Stimulated activated CD4-positive, alpha-beta T cell treated with anti-CD3 and anti-CD28 coated beads, TNF-alpha, amount 100 ng/mL, for 1 hour (primary cell): ENCODE data around the gene GOLGA8M.
A peak's percentile ranks its signal among the peaks of the same experiment; 100 is the strongest.
"Not testable (repeated sequence)": the region's sequence is repeated elsewhere in the genome, so short reads cannot be mapped to it uniquely, and the experiment has no call there.

ENCODE experiments used
- DNase-seq, 3 donors: peaks; one replicate each; pipeline ENCODE4 v3.0.0-alpha.2; 2020; ENCODE audit warnings: low read depth in 3 of 3, low spot score in 1 of 3

GOLGA8M gene

GRCh38 chr15:28712270-28712669, at the start of gene GOLGA8M:
Gene GOLGA8M, minus strand, starts transcription at chr15:28712421. Its CDS starts 98 bp downstream, at chr15:28712323.
- not testable (repeated sequence) for DNase-seq

GRCh38 chr15:28742890-28743289, 30.7 kb upstream of the GOLGA8M start:
- DNase-seq = not testable (repeated sequence)

DNA sequence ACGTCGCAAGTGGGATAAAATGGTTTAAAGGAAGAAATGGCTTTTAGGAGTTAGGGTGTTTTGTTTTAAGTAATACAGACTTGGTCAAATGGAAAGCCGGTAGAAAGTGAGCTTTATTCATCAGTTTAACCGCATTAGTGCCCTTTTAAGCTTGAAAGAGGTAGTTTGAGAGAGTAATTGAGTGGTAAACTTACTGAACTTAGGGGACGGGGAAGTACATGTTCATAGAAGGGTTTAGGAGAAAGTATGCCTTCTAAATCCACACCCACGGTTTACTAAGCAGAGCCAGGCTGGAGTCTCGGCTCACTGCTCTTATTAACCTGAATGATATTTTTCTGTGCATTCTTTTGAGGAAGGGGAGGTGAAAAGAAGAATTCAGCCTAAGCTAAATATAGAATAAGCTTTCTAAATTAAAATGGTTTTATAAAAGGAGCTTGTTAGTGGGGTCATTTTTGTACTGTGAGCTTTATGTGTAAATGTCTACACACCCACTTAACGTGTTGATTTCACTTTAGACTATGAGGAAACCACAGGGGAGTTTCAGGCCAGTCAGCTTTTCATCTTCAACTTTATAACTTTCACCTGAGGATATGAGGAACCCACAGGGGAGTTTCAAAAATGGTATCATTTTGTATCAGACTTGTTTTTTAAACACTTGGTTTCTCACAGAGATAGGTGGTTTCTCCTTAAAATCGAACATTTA, 26.5 kb upstream of the GOLGA8M start:
- not testable (repeated sequence) for DNase-seq

DNA sequence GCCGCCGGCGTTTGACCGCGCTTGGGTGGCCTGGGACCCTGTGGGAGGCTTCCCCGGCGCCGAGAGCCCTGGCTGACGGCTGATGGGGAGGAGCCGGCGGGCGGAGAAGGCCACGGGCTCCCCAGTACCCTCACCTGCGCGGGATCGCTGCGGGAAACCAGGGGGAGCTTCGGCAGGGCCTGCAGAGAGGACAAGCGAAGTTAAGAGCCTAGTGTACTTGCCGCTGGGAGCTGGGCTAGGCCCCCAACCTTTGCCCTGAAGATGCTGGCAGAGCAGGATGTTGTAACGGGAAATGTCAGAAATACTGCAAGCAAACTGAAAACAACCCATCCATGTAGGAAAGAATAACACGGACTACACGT, 26.0 kb upstream of the GOLGA8M start:
- not testable (repeated sequence) for DNase-seq

DNA sequence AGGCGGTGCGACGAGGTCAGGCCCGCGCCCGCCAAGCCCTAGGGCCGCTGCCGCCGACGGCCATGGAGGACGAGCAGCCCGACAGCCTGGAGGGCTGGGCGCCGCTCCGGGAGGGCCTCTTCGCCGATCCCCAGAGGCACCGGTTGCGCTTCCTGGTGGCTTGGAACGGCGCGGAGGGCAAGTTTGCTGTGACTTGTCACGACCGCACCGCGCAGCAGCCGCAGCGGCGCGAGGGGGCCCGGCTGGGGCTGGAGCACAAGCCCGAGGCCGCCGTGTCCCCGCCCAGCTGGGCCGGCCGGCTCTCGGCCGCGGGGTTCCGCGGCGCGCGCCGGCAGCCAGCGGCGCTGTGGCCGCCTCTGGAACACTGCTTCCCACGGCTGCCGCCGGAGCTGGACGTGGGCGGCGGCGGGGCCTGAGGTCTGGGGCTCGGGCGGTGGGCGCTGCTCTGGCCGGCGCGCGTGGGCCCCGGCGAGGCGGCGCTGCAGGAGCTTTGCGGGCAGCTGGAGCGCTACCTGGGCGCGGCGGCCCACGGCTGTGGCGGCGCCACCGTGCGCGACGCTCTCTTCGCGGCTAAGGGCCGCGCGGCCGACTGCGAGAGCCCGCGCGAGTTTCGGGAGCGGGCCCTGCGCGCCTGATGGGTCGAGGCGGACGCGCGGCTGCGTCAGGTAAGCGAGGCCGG, 25.4 kb upstream of the GOLGA8M start:
- peak in 1 of 3 donors; percentile 4 for DNase-seq

DNA sequence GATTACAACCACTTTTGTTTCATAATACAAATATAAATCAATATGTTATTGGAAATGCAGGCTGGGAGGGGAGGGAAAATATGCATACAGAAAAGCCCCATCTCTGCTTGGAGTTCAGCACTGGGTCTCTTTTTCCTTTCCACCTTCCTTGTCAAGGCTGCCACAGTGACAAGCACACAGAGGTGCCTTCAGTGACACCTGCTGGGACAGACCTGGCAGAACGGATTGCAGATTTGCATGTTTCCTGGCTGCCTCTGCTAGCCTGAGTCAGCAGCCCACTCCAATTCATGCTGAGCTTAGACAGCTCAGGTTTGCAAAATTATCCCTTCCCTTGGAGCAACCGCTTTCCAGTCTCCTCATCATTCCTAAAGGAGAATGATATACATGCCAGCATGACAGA, 15.8 kb upstream of the GOLGA8M start:
- not testable (repeated sequence) for DNase-seq

DNA sequence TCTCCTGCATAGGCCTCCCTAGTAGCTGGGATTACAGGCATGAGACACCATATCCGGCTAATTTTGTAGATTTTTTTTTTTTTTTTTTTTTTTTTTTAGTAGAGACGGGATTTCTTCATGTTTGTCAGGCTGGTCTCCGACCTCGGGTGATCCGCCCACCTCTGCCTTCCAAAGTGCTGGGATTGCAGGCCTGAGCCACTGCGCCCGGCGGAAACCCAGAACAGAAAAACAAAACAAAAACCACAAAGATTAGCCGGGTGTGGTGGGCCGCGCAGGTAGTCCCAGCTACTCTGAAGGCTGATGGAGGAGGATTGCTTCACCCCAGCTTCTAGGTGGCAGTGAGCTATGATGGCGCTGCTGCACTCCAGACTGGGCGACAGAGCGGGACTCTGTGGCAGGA, 14.8 kb upstream of the GOLGA8M start:
- not testable (repeated sequence) for DNase-seq

- no peak for DNase-seq
Measured at GRCh38 chr15:28726102-28726501, 13.9 kb upstream of the GOLGA8M start.

- no peak for DNase-seq
Measured at GRCh38 chr15:28725556-28725955, 13.3 kb upstream of the GOLGA8M start.

GRCh38 chr15:28723986-28724385, 11.8 kb upstream of the GOLGA8M start:
- not testable (repeated sequence) for DNase-seq

GRCh38 chr15:28719626-28720025, 7.4 kb upstream of the GOLGA8M start:
- not testable (repeated sequence) for DNase-seq

DNA sequence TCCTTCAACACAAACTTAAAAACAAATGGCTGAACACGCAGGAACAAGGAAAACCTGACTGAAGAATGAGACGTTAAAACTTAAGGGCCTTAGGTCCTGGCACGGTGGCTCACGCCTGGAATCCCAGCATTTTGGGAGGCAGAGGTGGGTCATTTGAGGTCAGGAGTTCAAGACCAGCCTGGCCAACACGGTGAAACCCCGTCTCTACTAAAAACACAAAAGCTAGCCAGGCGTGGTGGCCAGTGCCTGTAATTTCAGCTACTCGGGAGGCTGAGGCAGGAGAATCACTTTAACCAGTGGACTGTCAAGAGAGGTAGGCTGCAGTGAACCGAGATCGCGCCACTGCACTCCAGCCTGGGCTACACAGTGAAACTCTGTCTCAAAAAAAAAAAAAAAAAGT, 6.4 kb upstream of the GOLGA8M start:
- not testable (repeated sequence) for DNase-seq

GRCh38 chr15:28714176-28714575, 2.0 kb upstream of the GOLGA8M start:
- DNase-seq = not testable (repeated sequence)

DNA sequence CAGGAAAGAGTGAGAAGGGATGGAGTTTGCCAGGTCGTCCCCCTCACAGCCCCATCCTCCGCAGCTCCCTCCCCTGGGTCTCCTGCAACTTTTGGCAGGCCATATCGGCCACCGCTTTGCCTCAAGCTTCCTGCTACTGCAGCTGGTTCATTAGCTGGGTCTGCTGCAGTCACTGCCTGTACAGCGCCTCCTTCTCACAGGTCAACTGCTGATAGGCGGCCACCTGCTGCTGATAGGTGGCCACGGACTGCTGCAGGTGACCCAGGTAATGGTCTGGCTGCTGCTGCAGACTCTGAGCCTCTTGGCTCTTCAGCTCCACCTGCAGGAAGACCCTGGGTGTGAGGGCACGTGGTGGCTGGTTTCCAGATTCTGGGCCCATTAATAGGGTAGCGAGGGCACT, 8.3 kb downstream of the GOLGA8M start:
- not testable (repeated sequence) for DNase-seq

DNA sequence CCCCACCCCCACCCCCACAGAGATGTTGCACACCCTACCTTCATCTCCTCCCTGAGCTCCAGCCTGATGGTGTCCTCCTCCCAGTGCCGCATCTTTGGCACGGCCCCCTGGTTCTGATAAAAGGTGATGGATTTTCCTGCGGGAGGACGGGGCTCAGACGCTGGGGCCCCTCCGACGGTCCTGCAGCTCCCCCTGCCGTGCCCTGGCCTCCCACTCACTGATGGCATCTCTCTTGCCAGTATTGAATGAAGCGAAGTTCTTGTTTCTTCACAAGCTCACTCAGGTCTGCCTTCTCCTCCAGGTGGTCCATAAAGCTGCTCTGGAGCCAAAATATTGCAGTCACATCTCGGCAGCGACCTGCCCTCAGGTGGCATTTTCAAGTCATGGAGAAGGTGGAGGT, 9.8 kb downstream of the GOLGA8M start:
- not testable (repeated sequence) for DNase-seq

DNA sequence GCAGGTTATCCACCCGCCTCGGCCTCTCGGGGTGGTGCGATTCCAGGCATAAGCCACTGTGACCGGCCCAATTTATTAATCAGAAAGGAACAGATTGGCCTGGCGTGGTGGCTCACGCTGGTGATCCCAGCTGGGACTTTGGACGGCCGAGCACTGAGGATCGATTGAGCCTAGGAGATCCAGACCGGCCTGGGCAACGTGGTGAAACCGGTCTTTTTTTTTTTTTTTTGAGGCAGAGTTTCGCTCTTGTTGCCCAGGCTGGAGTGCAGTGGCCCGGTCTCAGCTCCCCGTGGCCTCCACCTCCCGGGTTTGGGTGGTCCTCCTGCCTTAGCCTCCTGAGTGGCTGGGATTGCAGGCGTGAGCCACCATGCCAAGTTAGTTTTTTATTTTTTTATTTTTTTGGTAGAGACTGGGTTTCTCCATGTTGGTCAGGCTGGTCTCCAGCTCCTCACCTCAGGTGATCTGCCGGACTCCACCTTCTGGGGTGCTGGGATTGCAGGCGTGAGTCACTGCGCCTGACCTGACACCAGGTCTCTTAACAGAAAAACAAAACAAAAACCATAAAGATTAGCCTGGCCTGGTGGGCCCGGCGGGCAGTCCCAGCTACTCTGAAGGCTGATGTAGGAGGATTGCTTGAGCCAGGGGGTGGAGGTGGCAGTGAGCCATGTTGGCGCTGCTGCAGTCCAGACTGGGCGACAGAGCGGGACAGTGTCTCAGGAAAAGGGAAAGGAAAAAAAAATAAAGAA, 18.0 kb downstream of the GOLGA8M start:
- not testable (repeated sequence) for DNase-seq

DNA sequence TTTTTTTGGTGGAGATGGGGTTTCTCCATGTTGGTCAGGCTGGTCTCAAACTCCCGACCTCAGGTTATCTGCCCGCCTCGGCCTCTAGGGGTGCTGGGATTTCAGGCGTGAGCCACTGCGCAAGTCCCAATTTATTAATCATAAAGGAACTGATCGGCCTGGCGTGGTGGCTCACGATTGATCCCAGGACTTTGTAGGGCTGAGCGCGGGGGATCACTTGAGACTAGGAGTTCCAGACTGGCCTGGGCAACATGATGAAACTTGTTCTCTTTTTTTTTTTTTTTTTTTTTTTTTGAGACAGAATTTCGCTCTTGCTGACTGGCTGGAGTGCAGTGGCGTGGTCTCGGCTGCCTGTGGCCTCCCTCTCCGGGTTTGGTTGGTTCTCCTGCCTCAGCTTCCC, 19.2 kb downstream of the GOLGA8M start:
- DNase-seq = not testable (repeated sequence)

DNA sequence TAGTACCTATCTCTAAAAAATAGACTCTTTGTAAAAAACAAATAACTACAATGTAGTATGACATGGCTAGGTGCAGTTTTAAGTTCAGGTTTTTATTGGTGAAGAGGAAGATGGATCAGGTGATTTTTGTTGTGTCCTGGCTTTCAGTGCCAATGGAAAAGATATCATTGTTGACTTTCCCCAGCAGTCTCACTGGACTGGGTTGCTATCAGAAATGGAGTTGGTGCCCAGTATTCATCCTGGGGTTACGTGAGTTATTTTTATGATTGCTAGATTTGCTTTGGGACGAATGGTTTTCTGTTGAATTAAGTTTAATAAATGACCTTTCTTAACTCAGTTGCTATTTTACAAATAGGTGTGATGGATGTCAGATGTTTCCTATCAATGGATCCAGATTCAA, 38.7 kb downstream of the GOLGA8M start:
- not testable (repeated sequence) for DNase-seq

GRCh38 chr15:28672122-28672521, 40.1 kb downstream of the GOLGA8M start:
- not testable (repeated sequence) for DNase-seq

DNA sequence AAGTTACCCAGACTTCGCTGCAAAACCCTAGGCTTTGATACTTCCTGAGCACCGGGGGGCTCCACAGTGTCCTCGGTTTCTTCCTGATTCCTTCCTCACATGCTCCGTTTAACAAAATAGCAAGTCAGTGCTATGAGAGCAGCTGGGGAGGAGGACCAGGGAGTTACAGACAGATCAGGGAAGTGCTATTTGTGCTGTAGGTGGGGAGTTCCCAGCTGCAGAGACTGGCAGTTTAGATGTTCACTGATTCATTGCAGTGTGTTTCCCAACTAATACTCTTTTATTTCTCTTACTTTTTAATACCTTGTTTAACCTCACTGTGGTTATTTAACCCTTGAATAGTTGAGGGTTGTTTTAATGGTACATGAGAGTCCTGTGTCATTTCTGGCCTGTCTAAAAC, 45.8 kb downstream of the GOLGA8M start:
- DNase-seq = not testable (repeated sequence)

DNA sequence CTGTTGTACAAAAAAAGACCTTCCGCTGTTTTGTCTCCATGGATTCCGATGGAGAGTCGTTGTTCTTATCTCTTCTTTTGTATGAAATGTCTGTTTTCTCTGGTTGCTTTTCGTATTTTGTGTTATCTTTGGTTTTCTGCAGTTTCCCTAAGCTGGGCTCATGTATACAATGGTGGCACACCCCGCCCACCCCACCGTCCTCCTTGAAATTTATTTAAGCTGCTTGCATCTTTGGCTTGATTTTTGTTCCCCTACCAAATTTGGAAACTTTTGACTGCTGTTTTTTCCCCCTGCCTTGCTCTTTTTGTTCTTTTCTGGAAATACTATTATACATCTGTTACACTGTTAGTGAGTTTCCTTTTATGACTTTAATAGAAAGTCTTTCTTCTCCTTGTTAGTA, 47.6 kb downstream of the GOLGA8M start:
- not testable (repeated sequence) for DNase-seq

DNA sequence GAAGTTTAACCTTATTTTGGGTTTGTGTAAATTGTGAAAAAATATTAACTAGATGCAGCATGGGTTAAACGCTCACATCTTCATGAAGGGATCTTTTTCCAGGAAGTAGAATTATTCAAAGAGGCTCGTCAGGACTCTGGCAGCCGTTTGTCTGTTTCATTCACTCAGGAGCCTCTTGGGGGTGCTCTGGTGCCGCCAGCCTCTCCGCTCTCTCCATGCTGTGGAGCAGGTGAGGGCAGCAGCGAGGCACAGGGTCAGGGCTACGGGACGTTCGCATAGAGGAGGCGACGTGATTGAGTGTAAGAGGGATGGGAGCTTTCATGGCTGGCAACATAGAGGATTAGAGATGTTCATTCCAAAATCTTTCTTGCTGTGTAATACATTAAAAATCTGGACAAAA, 48.5 kb downstream of the GOLGA8M start:
- not testable (repeated sequence) for DNase-seq
